MM.1S (cell line): Measurements from ENCODE around the gene HIP1.

Source experiments
- EZH2 ChIP-seq: fragments of 300-600 bp; sonication (generic); optimal IDR thresholded peaks from 2 replicates; pipeline ENCODE3; 2017; ENCODE audit warnings: low read depth, mild to moderate bottlenecking, antibody characterized with exemption, low read length, mixed read lengths
- EZH2phosphoT487 ChIP-seq: fragments of 300-600 bp; sonication (generic); IDR thresholded peaks from 2 replicates; pipeline ENCODE4 v1.6.1; 2018; ENCODE audit warnings: antibody characterized with exemption, low read length
- TF ChIP-seq, protein P1 (sequence below): fragments of 300-600 bp; sonication (generic); IDR thresholded peaks from 2 replicates; pipeline ENCODE4 v1.5.1; 2016; ENCODE audit warnings: antibody characterized with exemption, low read length, mixed read lengths

DNA sequence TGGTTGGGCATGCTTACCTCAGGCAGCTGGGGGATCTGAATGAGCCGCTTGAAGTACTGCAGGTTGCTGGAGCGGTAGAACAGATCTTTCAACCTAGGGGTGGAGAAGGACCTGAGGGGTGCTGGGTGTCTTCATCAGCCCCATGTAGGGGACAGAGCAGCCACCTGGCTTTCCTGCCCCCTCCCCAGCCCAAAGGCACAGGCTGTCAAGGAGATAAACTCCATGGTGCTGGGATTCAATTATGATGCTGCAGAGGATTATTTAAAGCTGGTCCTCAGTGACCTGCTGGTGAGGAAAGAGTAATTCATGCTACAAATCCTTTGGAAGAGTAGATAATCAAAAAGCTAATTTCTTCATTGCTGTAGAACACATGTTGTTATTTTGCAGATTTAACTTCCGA, 175.6 kb downstream of the HIP1 start:
- TF ChIP-seq, protein P1, sequence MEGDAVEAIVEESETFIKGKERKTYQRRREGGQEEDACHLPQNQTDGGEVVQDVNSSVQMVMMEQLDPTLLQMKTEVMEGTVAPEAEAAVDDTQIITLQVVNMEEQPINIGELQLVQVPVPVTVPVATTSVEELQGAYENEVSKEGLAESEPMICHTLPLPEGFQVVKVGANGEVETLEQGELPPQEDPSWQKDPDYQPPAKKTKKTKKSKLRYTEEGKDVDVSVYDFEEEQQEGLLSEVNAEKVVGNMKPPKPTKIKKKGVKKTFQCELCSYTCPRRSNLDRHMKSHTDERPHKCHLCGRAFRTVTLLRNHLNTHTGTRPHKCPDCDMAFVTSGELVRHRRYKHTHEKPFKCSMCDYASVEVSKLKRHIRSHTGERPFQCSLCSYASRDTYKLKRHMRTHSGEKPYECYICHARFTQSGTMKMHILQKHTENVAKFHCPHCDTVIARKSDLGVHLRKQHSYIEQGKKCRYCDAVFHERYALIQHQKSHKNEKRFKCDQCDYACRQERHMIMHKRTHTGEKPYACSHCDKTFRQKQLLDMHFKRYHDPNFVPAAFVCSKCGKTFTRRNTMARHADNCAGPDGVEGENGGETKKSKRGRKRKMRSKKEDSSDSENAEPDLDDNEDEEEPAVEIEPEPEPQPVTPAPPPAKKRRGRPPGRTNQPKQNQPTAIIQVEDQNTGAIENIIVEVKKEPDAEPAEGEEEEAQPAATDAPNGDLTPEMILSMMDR, result no peak
- TF ChIP-seq EZH2 (no peak), EZH2phosphoT487 (no peak)
